ENCODE data around the gene MOXD1.

DNA sequence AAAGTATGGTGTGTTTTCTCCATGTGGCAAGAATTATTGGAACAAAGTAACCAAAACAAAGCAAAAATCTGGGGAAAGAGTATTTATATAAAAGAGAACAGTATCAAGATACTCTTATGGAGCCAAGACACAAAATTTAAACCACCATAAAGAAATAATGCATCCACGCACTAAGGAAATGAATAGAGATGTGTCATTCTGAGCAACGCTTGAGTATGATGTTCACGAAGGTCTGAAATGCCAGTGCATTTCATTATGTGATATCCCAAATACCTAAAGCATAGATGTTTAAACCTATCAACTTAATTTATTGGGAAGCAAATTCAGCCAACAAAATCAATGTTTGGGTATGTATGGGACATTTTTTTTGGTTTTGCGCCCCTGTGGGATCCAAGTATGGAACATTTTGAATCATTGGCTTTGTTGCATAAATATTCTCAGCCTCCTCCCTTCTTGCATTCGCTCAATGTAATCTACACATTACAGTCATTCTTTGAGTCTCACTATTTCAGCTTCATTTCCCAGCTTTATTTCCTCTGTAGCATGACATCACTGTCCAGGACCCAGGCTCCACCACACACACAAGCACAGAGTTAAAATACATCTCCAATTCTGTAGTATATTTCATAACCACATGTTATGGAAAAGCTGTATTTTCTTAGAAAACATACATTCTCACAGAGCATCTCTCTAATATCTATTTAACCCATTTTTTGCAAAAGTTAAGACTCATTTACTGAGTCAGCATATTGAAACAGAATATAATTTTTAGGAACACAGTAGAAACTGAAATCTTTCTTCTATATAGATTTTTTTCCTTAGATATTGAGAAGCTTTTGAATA lies 11.6 kb upstream of the MOXD1 start:
- TF ChIP-seq POLR2A (IDR thresholded peaks at IDR 0.05), result no peak
- TF ChIP-seq, protein P1, sequence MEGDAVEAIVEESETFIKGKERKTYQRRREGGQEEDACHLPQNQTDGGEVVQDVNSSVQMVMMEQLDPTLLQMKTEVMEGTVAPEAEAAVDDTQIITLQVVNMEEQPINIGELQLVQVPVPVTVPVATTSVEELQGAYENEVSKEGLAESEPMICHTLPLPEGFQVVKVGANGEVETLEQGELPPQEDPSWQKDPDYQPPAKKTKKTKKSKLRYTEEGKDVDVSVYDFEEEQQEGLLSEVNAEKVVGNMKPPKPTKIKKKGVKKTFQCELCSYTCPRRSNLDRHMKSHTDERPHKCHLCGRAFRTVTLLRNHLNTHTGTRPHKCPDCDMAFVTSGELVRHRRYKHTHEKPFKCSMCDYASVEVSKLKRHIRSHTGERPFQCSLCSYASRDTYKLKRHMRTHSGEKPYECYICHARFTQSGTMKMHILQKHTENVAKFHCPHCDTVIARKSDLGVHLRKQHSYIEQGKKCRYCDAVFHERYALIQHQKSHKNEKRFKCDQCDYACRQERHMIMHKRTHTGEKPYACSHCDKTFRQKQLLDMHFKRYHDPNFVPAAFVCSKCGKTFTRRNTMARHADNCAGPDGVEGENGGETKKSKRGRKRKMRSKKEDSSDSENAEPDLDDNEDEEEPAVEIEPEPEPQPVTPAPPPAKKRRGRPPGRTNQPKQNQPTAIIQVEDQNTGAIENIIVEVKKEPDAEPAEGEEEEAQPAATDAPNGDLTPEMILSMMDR (IDR thresholded peaks at IDR 0.05), result no peak

Data from thyroid gland (tissue), 4 donors.